ENCODE measurements around the gene LTF. TPM values are rescaled to one million over a fixed set of nuclear protein-coding genes. Genes with fewer than 3 reads are reported as not detected.
A peak's percentile ranks its signal among the peaks of the same experiment; 100 is the strongest.

Gene LTF
- total and polyA plus RNA-seq, 4 donors = 0.36 to 14.7 (median 1.4) TPM

DNA sequence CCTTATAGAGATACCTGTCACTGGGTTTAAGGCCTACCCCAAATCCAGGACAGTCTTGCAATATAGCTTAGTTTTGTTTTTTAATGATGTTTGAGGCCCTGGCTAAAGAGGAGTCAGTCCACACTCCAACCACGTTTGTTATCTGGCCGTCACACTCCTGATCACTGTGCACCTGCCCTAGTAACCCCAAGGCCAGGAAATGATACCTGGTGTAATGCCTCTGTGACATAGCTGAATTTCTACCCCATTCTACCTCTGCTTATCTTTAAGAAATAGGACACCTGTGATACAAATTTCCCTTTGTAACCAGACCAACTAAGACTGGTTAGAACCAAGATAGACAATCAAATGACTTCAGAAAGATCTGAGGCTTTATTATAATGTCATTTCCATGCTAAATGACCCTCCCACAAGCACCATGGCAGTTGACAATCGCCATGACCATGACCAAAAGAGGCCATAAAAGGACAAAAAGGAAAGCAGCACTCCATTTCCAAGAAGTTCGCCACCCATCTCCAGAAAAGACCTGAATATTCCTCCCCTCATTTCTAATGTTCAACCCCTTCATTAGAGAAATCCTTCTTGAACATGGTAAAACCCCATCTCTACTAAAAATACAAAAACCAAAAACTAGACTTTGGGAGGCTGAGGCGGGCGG, 28.3 kb upstream of the LTF start:
- no peaks in the 10 kb centered on the region for H3K9me3 ChIP-seq (ENCODE audit: control insufficient read depth in 4 of 4, low read length in 3 of 4)
- TF ChIP-seq EGR1 (IDR thresholded peaks at IDR 0.05; ENCODE audit: low read depth in 2 of 2) = no peak
- TF ChIP-seq SP1 (IDR thresholded peaks at IDR 0.05) = peak; percentile 18
- TF ChIP-seq TAF1 (conservative IDR thresholded peaks at IDR 0.05) = no peak
- TF ChIP-seq, protein P1, sequence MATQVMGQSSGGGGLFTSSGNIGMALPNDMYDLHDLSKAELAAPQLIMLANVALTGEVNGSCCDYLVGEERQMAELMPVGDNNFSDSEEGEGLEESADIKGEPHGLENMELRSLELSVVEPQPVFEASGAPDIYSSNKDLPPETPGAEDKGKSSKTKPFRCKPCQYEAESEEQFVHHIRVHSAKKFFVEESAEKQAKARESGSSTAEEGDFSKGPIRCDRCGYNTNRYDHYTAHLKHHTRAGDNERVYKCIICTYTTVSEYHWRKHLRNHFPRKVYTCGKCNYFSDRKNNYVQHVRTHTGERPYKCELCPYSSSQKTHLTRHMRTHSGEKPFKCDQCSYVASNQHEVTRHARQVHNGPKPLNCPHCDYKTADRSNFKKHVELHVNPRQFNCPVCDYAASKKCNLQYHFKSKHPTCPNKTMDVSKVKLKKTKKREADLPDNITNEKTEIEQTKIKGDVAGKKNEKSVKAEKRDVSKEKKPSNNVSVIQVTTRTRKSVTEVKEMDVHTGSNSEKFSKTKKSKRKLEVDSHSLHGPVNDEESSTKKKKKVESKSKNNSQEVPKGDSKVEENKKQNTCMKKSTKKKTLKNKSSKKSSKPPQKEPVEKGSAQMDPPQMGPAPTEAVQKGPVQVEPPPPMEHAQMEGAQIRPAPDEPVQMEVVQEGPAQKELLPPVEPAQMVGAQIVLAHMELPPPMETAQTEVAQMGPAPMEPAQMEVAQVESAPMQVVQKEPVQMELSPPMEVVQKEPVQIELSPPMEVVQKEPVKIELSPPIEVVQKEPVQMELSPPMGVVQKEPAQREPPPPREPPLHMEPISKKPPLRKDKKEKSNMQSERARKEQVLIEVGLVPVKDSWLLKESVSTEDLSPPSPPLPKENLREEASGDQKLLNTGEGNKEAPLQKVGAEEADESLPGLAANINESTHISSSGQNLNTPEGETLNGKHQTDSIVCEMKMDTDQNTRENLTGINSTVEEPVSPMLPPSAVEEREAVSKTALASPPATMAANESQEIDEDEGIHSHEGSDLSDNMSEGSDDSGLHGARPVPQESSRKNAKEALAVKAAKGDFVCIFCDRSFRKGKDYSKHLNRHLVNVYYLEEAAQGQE (IDR thresholded peaks at IDR 0.05) = no peak
- TF ChIP-seq YY1 (IDR thresholded peaks at IDR 0.05) = peak; percentile 16
- no peak for TF ChIP-seq JUND (IDR thresholded peaks at IDR 0.05)
- peak; percentile 56 to 74 for TF ChIP-seq HNF4A (conservative IDR thresholded peaks at IDR 0.05)
- peak; percentile 48 to 80 for TF ChIP-seq RXRA (IDR thresholded peaks at IDR 0.05)
- H3K4me1 ChIP-seq (ENCODE audit: control insufficient read depth in 4 of 4, insufficient read depth in 4 of 4, low read length in 3 of 4) = peaks cover 7 to 62% (median 55%) of the 10 kb centered on the region in 4 donors
- H3K9ac ChIP-seq (ENCODE audit: low read depth in 1 of 2, low read length in 2 of 2) = no peak overlapping the region
- peak overlapping the region; percentile 46 to 66 for H3K27ac ChIP-seq (ENCODE audit: low read depth in 1 of 2, low read length in 2 of 2)
- no peaks in the 10 kb centered on the region for H3K27me3 ChIP-seq (ENCODE audit: control insufficient read depth in 4 of 4, insufficient read depth in 4 of 4, low read length in 3 of 4)
- DNase-seq (ENCODE audit: low spot score) = no peak
- 77% methylated on average over 6 of the region's 6 CpGs for WGBS
- no peak overlapping the region for H3K4me3 ChIP-seq (ENCODE audit: low read depth in 1 of 3, low read length in 3 of 3)
- no peaks in the 10 kb centered on the region for H3K36me3 ChIP-seq (ENCODE audit: control insufficient read depth in 4 of 4, insufficient read depth in 3 of 4, low read depth in 1 of 4, low read length in 3 of 4)

DNA sequence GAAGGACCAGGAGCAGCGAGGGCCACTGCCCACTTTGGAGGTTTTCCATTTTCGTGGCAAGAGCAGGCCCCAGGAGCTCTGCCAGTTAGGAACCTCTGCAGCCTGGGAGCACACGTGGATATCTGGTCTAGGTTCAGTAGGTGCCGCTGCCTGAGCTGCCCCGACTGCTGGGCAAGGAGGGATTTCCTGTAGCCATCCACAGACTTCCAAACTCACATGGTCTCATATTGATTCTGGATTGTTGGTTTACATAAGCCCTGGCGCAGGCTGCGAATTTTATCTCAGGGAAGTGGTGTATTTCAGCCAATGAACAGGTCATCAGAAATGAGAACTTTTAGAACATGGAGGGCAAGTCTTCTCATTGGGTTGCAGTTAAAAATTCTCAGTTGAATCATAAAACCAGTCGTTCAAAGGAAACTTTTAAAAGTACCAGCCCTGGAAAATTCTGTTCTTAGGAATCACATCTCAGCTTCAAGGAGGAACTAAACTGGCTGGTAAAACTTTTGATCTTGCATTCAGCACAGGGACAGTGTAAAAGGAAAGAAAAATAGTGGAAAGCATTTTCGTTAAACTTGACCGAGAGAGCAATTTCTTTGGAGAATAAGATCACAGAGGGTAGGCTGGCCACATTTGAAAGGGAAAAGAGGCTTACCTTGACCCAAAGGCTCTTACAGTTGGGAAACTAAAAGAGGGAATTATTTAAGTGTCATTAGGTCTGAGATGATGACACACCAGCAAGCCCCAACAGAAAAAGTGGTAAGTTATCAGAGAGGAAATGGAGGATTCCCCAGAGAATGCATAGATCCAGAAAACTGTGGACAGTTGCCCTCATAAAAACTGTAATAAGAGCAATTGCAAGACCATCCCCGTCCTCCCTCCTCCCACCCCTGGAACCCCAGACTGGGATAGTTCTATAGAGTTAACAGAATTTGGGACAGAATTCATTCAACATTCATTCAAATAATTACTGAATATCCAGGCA, 26.7 kb upstream of the LTF start:
- no peak overlapping the region for H3K9ac ChIP-seq (ENCODE audit: low read depth in 1 of 2, low read length in 2 of 2)
- no peaks in the 10 kb centered on the region for H3K27me3 ChIP-seq (ENCODE audit: control insufficient read depth in 4 of 4, insufficient read depth in 4 of 4, low read length in 3 of 4)
- H3K4me3 ChIP-seq (ENCODE audit: low read depth in 1 of 3, low read length in 3 of 3) = no peak overlapping the region
- no peaks in the 10 kb centered on the region for H3K9me3 ChIP-seq (ENCODE audit: control insufficient read depth in 4 of 4, low read length in 3 of 4)
- peak overlapping the region; percentile 20 to 48 for H3K27ac ChIP-seq (ENCODE audit: low read depth in 1 of 2, low read length in 2 of 2)
- WGBS = 34% methylated on average over 11 of the region's 11 CpGs
- DNase-seq (ENCODE audit: low spot score) = no peak
- peaks cover 2 to 47% (median 42%) of the 10 kb centered on the region in 4 donors for H3K4me1 ChIP-seq (ENCODE audit: control insufficient read depth in 4 of 4, insufficient read depth in 4 of 4, low read length in 3 of 4)
- H3K36me3 ChIP-seq (ENCODE audit: control insufficient read depth in 4 of 4, insufficient read depth in 3 of 4, low read depth in 1 of 4, low read length in 3 of 4) = no peaks in the 10 kb centered on the region
- TF ChIP-seq HNF4G (IDR thresholded peaks at IDR 0.05) = peak; percentile 28
- TF ChIP-seq, protein P1 (IDR thresholded peaks at IDR 0.05) = peak; percentile 55
- no peak for TF ChIP-seq TAF1 (conservative IDR thresholded peaks at IDR 0.05)
- TF ChIP-seq FOXA1 (IDR thresholded peaks at IDR 0.05) = peak; percentile 87
- TF ChIP-seq RAD21 (IDR thresholded peaks at IDR 0.05) = peak; percentile 55 to 69
- TF ChIP-seq, protein P2, sequence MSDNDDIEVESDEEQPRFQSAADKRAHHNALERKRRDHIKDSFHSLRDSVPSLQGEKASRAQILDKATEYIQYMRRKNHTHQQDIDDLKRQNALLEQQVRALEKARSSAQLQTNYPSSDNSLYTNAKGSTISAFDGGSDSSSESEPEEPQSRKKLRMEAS (IDR thresholded peaks at IDR 0.05) = peak; percentile 98
- TF ChIP-seq RXRA (IDR thresholded peaks at IDR 0.05) = peak; percentile 94 to 97
- peak; percentile 86 for TF ChIP-seq SP1 (IDR thresholded peaks at IDR 0.05)
- TF ChIP-seq, protein P3, sequence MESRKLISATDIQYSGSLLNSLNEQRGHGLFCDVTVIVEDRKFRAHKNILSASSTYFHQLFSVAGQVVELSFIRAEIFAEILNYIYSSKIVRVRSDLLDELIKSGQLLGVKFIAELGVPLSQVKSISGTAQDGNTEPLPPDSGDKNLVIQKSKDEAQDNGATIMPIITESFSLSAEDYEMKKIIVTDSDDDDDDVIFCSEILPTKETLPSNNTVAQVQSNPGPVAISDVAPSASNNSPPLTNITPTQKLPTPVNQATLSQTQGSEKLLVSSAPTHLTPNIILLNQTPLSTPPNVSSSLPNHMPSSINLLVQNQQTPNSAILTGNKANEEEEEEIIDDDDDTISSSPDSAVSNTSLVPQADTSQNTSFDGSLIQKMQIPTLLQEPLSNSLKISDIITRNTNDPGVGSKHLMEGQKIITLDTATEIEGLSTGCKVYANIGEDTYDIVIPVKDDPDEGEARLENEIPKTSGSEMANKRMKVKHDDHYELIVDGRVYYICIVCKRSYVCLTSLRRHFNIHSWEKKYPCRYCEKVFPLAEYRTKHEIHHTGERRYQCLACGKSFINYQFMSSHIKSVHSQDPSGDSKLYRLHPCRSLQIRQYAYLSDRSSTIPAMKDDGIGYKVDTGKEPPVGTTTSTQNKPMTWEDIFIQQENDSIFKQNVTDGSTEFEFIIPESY (IDR thresholded peaks at IDR 0.05) = peak; percentile 83
- TF ChIP-seq YY1 (IDR thresholded peaks at IDR 0.05) = peak; percentile 83
- TF ChIP-seq, protein P4, sequence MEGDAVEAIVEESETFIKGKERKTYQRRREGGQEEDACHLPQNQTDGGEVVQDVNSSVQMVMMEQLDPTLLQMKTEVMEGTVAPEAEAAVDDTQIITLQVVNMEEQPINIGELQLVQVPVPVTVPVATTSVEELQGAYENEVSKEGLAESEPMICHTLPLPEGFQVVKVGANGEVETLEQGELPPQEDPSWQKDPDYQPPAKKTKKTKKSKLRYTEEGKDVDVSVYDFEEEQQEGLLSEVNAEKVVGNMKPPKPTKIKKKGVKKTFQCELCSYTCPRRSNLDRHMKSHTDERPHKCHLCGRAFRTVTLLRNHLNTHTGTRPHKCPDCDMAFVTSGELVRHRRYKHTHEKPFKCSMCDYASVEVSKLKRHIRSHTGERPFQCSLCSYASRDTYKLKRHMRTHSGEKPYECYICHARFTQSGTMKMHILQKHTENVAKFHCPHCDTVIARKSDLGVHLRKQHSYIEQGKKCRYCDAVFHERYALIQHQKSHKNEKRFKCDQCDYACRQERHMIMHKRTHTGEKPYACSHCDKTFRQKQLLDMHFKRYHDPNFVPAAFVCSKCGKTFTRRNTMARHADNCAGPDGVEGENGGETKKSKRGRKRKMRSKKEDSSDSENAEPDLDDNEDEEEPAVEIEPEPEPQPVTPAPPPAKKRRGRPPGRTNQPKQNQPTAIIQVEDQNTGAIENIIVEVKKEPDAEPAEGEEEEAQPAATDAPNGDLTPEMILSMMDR (IDR thresholded peaks at IDR 0.05; ENCODE audit: low read depth, low read length, missing input control) = no peak
- TF ChIP-seq JUND (IDR thresholded peaks at IDR 0.05) = peak; percentile 73
- TF ChIP-seq, protein P5, sequence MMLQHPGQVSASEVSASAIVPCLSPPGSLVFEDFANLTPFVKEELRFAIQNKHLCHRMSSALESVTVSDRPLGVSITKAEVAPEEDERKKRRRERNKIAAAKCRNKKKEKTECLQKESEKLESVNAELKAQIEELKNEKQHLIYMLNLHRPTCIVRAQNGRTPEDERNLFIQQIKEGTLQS (IDR thresholded peaks at IDR 0.05) = peak; percentile 48
- peak; percentile 80 to 90 for TF ChIP-seq HNF4A (conservative IDR thresholded peaks at IDR 0.05)
- TF ChIP-seq FOXA2 (IDR thresholded peaks at IDR 0.05) = peak; percentile 89
- TF ChIP-seq NR2F2 (IDR thresholded peaks at IDR 0.05) = peak; percentile 30
